GM19438 (cell line): Measurements from ENCODE around the gene EGFR.
"Not testable (repeated sequence)": the region's sequence is repeated elsewhere in the genome, so short reads cannot be mapped to it uniquely, and the experiment has no call there.

ENCODE experiments used
- ATAC-seq: cut with Tn5 transposase; IDR thresholded peaks from one replicate; pipeline ENCODE4 v1.9.1; 2021; ENCODE audit warnings: low read depth; ENCODE audit not compliant: unreplicated experiment

The EGFR gene

DNA sequence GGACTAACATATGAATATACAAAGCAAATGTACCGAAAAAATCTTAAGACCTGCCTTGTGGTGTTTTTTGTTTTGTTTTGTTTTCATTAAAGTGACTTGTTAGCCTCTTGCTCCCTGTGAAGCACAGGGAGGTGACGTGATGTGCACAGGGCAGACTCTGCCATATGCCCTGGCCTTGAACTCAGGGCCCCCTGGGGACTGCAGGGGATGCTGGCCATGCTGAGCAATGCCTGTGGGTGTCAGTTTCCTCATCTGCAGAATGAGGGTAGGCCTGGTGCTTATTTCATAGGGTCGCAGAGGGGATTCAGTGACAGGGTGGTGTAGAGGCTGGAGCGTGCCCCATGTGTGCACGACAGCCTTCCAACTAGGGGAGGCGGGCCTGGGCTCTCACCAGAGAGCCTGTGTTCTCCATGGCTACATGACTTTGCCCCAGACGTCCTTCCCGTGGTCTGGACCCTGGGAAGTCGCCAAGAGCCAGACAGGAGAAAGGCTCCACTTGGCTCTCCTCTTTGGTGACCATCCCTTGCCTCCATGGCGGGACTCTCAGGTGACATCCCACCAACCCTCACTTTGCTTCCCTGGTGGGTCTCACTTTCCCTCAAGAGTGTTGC is 14.5 kb downstream of the EGFR start:
- ATAC-seq = no peak

DNA sequence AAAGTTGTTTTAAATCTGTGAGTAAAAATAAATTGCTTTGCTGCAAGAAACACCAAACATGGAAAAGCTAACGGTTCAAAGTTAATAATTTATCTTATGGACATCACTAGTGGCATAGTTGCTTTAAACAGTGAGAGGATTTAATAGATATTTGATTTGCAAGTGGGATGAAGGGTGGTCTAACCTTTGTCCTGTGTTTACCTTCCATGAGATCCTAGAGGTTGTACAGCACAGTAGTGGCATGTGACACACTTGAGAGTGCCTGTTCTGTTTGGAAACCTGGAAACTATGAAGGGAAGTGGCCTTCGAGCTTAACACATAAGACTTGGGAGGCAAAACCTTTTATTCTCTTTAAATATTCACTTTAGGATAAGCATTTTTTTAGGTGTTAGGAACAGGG is 16.0 kb downstream of the EGFR start:
- no peak for ATAC-seq

DNA sequence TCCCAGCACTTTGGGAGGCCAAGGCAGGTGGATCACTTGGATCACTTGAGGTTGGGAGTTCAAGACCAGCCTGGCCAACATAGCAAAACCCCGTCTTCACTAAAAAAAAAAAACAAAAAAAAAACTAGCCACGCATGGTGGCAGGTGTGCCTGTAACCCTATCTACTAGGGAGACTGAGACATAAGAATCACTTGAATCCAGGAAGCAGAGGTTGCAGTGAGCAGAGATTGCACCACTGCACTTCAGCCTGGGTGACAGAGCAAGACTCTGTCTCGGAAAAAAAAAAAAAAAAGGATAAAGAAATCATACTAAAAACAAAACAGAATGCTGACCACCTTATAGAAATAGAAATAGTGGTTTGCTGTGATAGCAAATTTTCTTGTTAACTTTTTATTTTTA is 16.6 kb downstream of the EGFR start:
- ATAC-seq = not testable (repeated sequence)

DNA sequence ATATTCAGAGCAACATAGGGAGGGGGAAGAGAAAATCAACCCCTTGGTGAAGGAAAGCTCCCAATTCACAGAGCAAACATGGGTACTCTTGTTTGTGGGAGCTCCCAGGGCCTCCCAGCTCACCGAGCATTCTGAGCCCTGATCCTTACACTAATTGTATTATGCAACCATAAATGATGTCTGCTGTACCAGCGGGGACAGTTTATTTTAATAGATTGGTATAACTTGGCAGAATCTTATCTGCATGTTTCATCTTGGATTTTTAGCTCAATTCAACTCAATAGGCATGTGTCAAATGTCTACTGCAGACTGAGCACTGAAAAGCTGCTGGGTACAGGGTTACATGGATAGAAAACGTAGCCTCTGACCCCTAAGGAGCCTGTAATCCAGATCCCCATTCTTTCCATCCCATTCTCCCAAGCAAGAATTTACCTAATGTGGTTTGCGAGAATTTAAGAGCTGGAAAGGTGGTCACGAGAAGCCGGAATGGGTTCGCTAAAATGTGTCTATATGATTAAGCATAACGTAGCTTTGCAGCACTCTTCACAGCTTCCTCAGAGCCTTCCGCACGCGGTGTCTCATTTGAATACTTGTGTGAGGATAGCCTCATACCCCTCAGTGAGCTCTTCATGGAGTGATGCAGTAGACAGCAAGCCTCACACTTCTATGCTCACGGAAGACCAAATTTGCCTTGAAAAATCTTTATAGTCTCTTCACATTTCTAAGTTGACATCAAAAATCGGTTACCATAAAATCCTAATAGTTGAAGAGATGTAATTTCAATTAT is 18.3 kb downstream of the EGFR start:
- ATAC-seq = no peak

DNA sequence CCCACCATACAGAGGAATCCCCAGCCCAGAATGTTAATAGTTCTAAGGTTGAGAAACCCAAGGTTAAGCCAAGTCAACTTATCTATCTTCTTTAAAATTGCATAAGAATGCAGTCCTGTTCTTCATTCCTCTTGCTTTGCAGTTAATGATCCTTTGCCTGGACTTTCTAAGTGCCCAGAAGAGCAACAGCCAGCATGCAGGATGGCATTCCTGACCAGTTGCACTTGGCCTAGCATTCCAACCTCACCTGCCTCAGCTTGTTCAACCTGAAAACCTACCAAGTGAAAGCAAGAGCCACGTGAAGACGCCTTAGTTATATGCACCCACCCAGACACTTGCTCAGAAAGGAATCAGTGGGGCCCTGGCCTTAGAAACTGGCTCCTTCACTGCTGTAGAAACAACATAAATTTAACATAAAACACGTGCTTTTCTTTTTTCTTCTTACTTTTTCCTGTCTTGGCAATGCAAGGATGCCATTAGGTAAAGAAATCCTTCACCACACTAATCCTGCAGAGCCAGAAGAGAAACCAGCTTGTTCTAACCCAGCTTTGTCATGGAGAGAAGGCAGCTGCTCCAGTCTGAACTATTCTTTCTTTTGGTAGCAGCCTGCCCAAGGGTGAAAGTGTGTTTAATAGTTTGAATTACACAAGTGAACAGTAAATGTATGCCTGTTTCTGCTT is 25.0 kb downstream of the EGFR start:
- ATAC-seq = no peak

DNA sequence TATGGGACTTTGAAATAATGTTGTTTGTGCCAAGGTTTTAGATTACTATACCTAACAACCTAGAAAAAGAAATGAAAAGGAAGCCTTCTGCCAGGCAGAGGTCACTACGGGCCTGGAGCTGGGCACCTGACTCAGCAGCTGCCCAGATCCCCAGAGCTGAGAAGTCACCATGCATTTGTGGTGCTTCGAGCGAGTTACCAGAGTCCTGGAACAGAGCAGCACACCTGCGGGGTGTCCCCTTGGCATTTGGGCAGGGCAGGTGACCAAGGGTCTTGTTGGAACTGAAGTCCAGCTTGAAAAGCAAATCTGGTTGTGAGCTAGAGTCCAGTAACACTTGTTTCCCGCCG is 25.5 kb downstream of the EGFR start:
- no peak for ATAC-seq

DNA sequence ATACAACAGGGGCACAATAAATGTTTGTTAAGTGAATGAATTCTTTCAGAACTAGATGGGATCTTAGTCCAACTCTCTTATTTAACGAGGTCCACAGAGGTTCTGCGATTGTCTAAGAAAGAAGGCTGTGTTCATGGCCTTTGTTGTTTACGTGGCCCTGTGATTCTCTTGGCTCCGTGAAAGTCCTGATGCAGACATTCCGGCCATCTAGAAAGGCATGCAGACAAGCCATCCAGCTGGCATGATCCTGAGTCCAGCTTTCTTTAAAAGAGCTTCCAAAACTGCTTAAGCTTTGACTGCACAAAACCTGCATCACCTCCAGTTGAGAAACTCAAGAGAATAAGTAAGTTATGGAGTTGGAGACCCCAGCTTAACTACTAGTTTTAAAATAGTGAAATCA is 26.0 kb downstream of the EGFR start:
- ATAC-seq = no peak

DNA sequence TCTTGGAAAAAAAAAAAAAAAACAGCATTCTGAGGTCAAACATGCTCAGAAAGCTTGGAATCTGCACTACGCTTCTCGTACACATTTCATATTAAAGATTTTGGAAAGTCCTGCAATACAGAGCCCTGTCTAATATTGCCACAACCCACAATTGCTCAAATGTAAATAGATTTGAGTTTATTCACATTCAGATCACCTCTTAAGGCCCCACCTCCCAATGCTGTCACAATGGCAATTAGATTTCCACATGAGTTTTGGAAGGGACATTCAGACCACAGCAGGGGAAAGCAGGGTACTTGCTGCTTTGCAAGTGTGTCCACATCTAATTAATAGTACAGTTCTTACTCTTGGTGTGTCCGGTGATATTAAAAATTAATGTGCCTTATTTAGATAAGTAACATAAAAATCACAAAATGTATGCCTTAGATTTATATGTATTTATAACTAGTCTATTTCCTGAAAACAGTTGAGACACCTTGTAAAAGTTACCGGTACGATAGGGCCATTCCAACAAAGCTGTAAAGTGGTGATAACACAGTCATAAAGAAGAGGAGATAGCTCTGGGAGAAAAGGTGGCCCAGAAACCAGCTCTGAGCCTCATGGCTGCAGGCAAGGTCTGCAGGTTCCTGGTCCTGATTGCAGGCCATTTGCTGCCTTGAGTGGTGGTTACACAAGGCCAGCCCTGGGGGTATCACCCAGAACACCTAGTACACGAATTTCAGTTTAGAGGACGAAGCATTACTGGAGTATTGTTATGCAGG is 27.9 kb downstream of the EGFR start:
- ATAC-seq = no peak

DNA sequence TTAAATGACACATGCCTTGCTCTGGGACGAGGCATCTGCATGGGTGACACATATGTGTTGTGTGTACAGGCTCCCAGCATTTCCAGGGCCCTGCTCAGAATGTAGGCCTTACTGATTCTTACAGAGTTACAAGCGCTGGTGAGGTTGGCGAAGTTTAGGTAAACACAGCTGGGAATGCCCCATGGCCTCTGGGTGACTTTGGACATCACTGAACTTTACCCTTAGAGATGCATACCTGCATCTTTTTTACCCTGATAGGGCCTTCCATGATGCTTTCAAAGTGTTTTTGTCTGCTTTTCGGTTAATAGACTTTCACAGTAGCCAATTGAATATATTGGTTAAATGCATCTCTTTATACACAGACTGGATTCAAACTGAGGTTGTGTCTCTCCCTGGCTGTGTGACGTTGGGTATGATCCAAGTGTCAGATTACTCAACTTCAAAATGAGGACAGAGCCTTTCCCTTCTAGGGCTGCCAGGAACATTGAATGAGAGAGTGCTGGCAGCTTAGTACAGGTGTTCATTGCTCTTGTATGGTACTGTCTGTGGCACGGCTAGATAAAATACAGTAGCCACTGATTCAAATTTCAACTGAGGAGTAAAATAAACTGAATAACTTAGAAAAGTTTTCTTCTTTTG is 29.5 kb downstream of the EGFR start:
- ATAC-seq = no peak

DNA sequence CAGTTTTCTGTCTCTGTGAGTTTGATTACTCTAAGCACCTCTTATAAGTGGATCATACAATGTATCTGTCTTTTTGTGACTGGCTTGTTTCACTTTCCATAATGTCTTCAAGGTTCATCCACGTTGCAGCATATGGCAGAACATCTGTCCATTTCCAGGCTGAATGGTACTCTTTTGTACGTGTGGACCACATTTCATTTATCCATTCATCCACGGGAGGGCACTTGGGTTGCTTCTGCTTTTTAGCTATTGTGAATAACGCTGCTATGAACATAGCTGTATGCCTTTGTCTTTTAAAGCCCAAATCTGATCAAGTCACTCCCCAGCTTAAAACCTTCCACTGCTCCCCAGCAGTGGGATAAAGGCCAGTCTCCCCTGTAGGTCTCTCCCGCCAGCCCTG is 31.5 kb downstream of the EGFR start:
- ATAC-seq = no peak

DNA sequence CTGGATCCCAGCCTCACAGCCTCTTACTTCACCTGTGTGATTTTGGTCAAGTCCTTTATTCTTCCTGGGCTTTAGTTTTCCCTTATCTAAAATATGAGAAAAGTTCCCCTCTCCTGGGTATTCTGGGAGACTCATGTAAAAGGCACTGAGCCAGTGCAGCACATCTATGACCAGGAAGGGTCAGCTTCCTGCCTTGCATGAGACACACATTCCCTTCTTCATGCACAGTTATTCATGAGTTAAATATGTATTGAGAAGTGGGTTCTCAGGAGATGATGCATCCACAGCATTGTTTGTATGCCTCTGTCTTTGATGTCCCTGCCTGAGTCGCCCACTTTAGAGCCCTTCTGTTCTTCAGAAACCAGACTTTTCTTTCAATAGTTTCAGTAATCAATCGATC is 33.3 kb downstream of the EGFR start:
- no peak for ATAC-seq

DNA sequence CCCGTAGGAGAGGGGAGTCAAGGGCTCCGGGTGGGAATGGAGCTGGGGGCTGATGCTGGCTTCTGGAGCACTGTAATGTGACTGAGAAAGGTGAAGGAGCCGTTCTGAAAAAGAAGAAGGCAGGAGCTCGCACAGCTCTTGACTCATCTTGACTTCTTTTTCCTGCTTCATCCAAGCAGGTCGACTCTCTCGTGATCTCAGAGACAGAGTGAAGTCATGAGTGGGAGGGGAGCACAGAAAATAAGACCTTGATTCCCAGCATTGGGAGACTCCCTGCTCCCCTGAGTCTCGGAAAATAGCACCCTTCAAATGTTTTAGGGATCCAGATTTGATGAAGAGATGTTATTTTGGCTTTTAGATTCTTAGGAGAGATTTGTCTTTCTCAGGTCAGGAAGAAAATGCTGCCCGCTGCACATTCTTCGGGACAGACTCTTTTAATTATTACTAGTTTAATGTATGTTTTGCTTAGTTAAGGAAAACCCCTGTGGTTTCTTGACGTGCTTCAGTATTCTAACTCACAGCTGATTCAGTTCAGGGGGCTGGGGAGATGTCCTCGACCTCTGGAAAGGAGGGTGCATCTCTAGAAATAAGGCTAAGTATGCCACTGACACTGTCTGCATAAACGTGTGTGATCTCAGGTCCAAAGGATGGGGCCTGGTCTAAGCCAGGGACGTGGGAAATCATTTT is 34.1 kb downstream of the EGFR start:
- no peak for ATAC-seq

DNA sequence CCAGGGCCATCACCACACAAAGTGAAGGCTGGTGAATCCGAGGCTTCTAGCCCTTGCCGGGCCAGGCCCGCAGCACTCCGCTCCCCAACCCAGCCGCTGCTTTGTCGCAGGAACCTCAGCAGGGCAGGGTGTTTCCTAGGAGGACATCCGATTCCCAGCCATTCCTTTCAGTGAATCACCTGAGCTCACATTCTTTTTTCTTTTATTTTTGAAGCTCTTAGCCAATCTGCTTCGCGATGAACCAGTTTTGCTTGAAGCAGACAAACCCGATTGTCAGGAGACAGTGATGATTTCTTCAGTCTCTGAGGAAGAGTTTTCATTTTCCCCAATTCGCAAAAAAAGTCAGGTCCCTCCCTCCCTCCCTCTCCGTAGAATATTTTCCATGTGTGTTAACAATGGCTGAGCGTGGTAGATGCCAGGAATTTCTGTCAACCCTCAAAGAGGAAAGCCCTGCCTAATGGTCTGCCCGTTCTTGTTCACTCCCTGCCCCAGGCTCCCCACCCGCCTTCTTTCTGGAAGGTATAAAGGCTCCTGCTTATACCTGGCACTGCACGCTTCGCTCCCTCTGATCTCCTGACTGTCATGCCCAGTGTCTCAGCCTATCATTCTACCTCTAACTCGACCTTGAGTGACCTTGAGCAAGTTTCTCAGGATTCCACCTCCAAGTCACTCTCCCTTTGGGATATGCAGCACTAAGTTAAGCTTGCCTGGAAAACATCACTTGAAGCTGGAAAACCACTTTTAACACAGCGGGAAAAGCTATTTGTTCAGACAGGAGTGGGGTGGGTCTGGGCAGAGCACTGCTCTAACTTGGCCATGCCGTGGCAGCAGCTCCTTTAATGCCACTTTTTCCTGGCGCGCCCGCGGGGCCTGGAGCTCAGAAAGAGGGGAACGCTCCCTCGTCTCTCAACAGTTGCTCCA is 35.1 kb downstream of the EGFR start:
- no peak for ATAC-seq

DNA sequence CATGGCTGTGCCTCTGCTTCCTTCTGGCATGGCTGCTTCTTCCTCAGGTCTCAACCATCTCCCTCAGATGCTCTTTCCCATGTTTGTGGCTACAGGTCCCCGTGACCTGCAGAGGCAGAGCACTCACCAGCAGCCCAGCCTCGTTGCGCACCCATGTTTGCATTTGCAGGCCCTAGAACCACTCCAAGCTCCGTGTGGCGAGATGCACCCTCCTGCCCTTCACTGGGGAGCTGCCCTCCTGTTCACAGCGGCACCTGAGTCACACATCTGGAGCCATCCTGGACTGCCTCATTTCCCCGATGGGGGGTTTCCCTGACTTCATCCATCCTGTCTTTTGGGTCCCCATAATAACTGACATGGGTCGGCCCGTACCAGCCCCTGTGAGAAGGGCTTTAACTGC is 35.9 kb downstream of the EGFR start:
- ATAC-seq = no peak

DNA sequence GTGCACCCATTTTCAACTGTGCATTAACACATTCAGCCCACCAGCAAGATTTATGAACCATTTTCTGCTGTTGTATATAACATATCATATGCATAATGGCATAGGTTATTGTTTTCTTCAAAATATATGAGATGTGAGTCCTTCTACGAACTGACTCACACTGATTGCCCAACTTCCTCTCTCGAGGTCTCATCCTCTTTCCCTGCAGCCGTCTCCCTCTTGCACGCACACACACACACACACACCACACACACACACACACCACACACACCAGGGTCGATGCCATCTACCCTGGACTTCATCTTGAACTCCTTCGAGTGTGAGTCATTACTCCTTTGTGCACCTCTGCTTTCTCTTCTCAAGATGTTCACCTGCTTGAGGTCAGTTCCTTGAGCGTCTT is 36.7 kb downstream of the EGFR start:
- ATAC-seq = no peak

DNA sequence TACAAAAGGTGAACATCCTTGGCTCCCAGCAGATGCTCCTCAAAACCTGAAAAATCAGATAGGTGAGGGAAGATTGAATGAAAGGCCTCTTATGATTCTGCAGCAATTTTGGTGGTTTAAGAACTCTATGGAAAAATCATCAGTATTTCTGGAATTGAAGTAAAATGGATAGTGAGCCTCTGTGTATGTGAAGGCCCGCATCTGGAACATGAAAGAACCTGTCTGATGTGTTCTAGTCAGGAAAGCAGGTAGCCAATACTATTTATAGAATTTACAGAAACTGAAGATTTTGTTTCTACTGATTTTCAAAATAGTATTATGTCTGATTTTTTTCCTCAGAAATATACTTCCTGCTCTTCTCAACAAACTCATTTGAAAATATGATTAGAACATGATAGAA is 37.3 kb downstream of the EGFR start:
- no peak for ATAC-seq

DNA sequence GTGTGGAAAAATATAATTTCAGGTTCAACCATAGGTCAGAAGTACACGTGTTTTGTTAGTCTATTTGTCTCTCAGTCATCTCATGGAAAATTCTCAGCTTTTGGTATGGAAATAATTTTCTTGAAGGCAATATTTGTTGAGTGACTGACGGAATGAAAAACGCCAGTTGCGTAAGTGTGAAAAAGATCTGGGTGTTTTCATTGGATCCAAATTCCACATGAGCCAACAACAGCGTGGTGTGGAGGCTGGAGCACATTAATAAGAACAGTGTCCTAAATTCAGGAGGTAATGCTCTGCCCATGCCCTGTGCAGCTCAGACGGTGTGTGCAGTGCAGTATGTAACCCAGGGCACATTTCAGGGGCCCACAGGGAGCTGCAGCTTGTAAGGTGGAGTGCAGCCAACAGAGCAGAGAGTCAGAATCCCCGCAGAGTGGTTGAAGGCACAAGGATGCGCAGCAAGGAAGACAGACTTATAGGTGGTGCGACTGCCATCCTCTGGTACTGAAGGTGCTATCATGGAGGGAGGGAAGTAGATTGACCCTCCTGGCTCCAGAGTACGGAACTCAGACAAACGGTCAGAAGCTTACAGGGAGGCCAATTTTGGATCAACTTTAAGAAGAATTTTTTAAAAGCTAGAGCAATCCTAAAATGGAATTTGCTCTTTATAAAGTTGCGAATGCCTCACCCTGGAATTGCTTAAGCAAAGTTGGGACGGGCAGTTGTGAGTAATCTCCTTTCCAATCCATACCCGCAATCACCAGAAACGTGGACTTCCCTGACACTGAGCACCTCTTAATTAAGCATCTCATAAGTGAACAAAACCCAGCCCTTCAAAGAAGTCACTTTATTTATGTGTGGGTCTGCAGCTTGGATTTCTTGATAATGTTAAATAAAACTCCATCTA is 38.0 kb downstream of the EGFR start:
- ATAC-seq = no peak

DNA sequence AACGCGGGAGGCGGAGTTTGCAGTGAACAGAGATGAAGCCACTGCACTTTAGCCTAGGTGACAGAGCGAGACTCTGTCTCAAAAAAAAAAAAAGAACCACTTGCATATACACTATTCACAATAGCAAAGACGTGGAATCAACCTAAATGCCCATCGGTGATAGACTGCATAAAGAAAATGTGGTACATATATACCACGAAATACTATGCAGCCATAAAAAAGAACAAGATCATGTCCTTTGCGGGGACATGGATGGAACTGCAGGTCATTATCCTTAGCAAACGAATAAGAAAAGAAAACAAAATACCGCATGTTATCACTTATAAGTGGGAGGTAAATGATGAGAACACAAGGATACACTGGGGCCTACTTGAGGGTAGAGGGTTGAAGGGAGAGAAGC is 39.5 kb downstream of the EGFR start:
- no peak for ATAC-seq
